ENCODE measurements around the gene ZNF81. TPM values are rescaled to one million over a fixed set of nuclear protein-coding genes. Genes with fewer than 3 reads are reported as not detected.

Gene ZNF81
- total RNA-seq, 2 donors from 2014 or later, result 4.5 to 6.2 TPM

GRCh38 chrX:47885501-47885900 is 48.8 kb downstream of the ZNF81 start:
- Histone ChIP-seq H3K4me3 (no peak overlapping the region), H3K27me3 (replicated peaks; ENCODE audit: insufficient read depth) (no peaks in the 10 kb centered on the region), H3K9me3 (no peaks in the 10 kb centered on the region), H3K36me3 (no peaks in the 10 kb centered on the region), H3K27ac (no peak overlapping the region), H3K4me1 (replicated peaks) (no peaks in the 10 kb centered on the region)
- TF ChIP-seq CTCF (IDR thresholded peaks at IDR 0.05), result no peak
- TF ChIP-seq POLR2AphosphoS5 (IDR thresholded peaks at IDR 0.05), result no peak
- no peak for TF ChIP-seq POLR2A (IDR thresholded peaks at IDR 0.05)
- DNase-seq (ENCODE audit: low spot score), result no peak
- 82% methylated on average over 3 of the region's 3 CpGs for WGBS
- intact Hi-C loops (cut with DNase I), result no loop called here

GRCh38 chrX:47898024-47898423 is 61.3 kb downstream of the ZNF81 start:
- H3K27ac ChIP-seq, result no peak overlapping the region
- DNase-seq (ENCODE audit: low spot score), result no peak
- no peaks in the 10 kb centered on the region for H3K27me3 ChIP-seq (replicated peaks; ENCODE audit: insufficient read depth)
- no peak overlapping the region for H3K4me3 ChIP-seq
- no peaks in the 10 kb centered on the region for H3K9me3 ChIP-seq
- TF ChIP-seq POLR2A (IDR thresholded peaks at IDR 0.05), result no peak
- TF ChIP-seq CTCF (IDR thresholded peaks at IDR 0.05), result no peak
- no peak for TF ChIP-seq POLR2AphosphoS5 (IDR thresholded peaks at IDR 0.05)
- no peaks in the 10 kb centered on the region for H3K4me1 ChIP-seq (replicated peaks)
- intact Hi-C loops (cut with DNase I), result no loop called here
- no peaks in the 10 kb centered on the region for H3K36me3 ChIP-seq

GRCh38 chrX:47900833-47901232 is 64.1 kb downstream of the ZNF81 start:
- Histone ChIP-seq H3K9me3 (no peaks in the 10 kb centered on the region), H3K27me3 (replicated peaks; ENCODE audit: insufficient read depth) (no peaks in the 10 kb centered on the region), H3K4me1 (replicated peaks) (no peaks in the 10 kb centered on the region), H3K36me3 (no peaks in the 10 kb centered on the region), H3K27ac (no peak overlapping the region), H3K4me3 (no peak overlapping the region)
- intact Hi-C loops (cut with DNase I), result no loop called here
- WGBS, result 26% methylated on average over 4 of the region's 4 CpGs
- DNase-seq (ENCODE audit: low spot score), result no peak
- no peak for TF ChIP-seq POLR2A (IDR thresholded peaks at IDR 0.05)
- no peak for TF ChIP-seq CTCF (IDR thresholded peaks at IDR 0.05)
- no peak for TF ChIP-seq POLR2AphosphoS5 (IDR thresholded peaks at IDR 0.05)

GRCh38 chrX:47902161-47902560 is 65.5 kb downstream of the ZNF81 start:
- no peak for TF ChIP-seq POLR2A (IDR thresholded peaks at IDR 0.05)
- TF ChIP-seq POLR2AphosphoS5 (IDR thresholded peaks at IDR 0.05), result no peak
- no peak for TF ChIP-seq CTCF (IDR thresholded peaks at IDR 0.05)
- H3K27me3 ChIP-seq (replicated peaks; ENCODE audit: insufficient read depth), result no peaks in the 10 kb centered on the region
- DNase-seq (ENCODE audit: low spot score), result no peak
- no peak overlapping the region for H3K4me3 ChIP-seq
- H3K27ac ChIP-seq, result no peak overlapping the region
- WGBS, result 90% methylated on average over 2 of the region's 2 CpGs
- intact Hi-C loops (cut with DNase I), result no loop called here
- no peaks in the 10 kb centered on the region for H3K4me1 ChIP-seq (replicated peaks)
- no peaks in the 10 kb centered on the region for H3K9me3 ChIP-seq
- no peaks in the 10 kb centered on the region for H3K36me3 ChIP-seq

- no peak overlapping the region for H3K27ac ChIP-seq
- no peaks in the 10 kb centered on the region for H3K27me3 ChIP-seq (replicated peaks; ENCODE audit: insufficient read depth)
- no peaks in the 10 kb centered on the region for H3K9me3 ChIP-seq
- H3K4me3 ChIP-seq, result no peak overlapping the region
- H3K4me1 ChIP-seq (replicated peaks), result no peaks in the 10 kb centered on the region
- DNase-seq (ENCODE audit: low spot score), result no peak
- no peaks in the 10 kb centered on the region for H3K36me3 ChIP-seq
- intact Hi-C loops (cut with DNase I), result no loop called here
- no peak for TF ChIP-seq POLR2A (IDR thresholded peaks at IDR 0.05)
- no peak for TF ChIP-seq POLR2AphosphoS5 (IDR thresholded peaks at IDR 0.05)
- TF ChIP-seq CTCF (IDR thresholded peaks at IDR 0.05), result no peak
- WGBS, result 100% methylated on average over 2 of the region's 2 CpGs
Measured at GRCh38 chrX:47915886-47916493, 79.3 kb downstream of the ZNF81 start.

Data from prostate gland (tissue), 2 donors.